Neuron (in vitro differentiated cells): ENCODE measurements around the gene RTN4.

Experiments used
- H2AFZ ChIP-seq: one replicate; pipeline ENCODE4 v1.6.1; 2013; ENCODE audit warnings: low read depth, mild to moderate bottlenecking, inconsistent platforms, low read length, moderate library complexity
- H3K27me3 ChIP-seq: one replicate; pipeline ENCODE4 v1.6.1; 2013; ENCODE audit warnings: low read length; ENCODE audit not compliant: insufficient read depth
- H3K36me3 ChIP-seq: one replicate; pipeline ENCODE4 v1.6.1; 2013; ENCODE audit warnings: low read length; ENCODE audit not compliant: insufficient read depth
- H3K4me1 ChIP-seq: one replicate; pipeline ENCODE4 v1.6.1; 2013; ENCODE audit warnings: low read length; ENCODE audit not compliant: insufficient read depth
- H3K4me3 ChIP-seq: 2 replicates; pipeline ENCODE4 v1.5.1; 2013; ENCODE audit warnings: mild to moderate bottlenecking, low read length, moderate library complexity
- H3K9me3 ChIP-seq: one replicate; pipeline ENCODE4 v1.6.1; 2013; ENCODE audit warnings: low read length

RTN4 gene

DNA sequence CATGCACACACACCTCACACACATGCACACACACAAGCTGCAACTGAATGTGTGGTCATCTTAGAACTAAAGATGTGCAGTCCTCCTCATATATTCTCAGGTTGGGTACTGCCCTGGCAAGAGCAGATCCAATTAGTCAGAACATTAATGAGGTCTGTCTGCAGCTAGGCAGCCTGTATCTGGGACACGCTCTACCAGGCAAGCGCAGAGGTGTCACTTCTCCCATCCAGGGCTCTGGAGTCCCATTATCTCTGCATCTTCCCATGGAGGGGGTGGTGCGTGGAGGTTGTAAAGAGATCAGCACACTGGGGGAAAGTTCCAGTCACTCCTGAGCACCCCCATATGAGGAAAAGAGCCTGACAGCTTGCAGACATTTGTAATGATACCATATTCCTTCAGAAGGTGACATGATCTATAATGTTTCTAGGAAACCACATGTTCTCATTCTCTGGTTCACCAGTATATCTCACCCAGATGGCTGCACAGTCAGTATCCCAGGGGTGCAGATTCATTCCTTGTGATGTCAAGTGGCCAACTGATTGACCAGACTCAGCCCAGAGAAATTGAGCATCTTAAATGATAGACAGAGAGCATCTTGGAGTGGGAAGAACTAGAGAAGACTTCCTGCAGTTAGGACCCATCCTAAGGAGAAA is 95.4 kb downstream of the RTN4 start:
- no peak overlapping the region for H2AFZ ChIP-seq
- H3K36me3 ChIP-seq, result no peaks in the 10 kb centered on the region
- H3K9me3 ChIP-seq, result no peaks in the 10 kb centered on the region
- no peaks in the 10 kb centered on the region for H3K27me3 ChIP-seq
- no peaks in the 10 kb centered on the region for H3K4me1 ChIP-seq
- no peak overlapping the region for H3K4me3 ChIP-seq

DNA sequence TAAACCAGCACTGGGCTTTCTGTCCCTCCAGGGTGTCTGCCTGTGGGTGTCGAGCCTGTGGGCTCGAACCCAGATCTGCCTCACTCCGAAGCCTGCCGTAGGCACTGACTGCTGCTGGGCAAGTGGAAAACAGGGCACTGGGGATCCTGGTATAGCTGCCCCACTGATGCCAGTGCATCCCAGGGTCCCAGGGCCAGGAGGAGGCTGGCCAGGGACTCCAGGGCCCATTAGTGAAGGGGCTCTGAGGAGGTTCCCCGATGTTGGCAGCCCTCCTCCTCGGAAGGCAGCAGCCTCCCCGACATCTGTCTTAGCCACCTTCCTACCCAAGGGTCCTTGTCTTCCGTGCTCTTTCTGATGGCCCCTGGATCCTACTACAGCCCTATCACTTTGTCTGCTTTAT is 96.1 kb downstream of the RTN4 start:
- Histone ChIP-seq H3K9me3 (no peaks in the 10 kb centered on the region), H2AFZ (no peak overlapping the region), H3K36me3 (no peaks in the 10 kb centered on the region), H3K4me3 (no peak overlapping the region), H3K27me3 (no peaks in the 10 kb centered on the region), H3K4me1 (no peaks in the 10 kb centered on the region)

DNA sequence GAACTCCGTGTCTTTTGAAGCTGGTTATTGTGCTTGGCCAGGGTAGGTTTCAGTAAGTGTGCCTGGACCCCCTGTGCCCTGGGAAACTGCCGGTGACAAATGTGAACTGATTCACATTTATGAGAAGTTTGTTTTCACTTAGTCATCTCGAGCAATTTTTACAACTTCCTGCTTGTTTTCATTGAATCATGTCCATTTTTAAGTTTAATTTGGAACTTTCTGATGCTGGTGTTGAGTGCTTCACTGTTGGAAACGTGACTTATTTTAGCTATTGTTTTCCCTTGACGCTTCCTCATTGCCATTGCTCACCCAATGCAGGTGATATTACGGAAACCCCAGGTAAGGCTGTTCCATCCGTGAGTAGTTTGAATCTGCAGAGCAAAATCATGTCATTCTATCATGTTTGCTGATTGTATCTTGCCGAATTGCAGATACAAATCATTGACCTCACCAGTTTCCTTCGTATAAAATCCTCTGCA is 97.2 kb downstream of the RTN4 start:
- no peaks in the 10 kb centered on the region for H3K4me1 ChIP-seq
- H3K27me3 ChIP-seq, result no peaks in the 10 kb centered on the region
- no peak overlapping the region for H2AFZ ChIP-seq
- no peaks in the 10 kb centered on the region for H3K36me3 ChIP-seq
- H3K4me3 ChIP-seq, result no peak overlapping the region
- no peaks in the 10 kb centered on the region for H3K9me3 ChIP-seq

- no peaks in the 10 kb centered on the region for H3K27me3 ChIP-seq
- H3K4me1 ChIP-seq, result peaks cover 5% of the 10 kb centered on the region
- no peak overlapping the region for H2AFZ ChIP-seq
- no peak overlapping the region for H3K4me3 ChIP-seq
- no peaks in the 10 kb centered on the region for H3K36me3 ChIP-seq
- H3K9me3 ChIP-seq, result no peaks in the 10 kb centered on the region
These were observed 97.8 kb downstream of the RTN4 start for GRCh38 chr2:54952425-54952824.

GRCh38 chr2:54950811-54951210 is 99.4 kb downstream of the RTN4 start:
- no peak overlapping the region for H3K4me3 ChIP-seq

GRCh38 chr2:54949431-54949830 is 100.8 kb downstream of the RTN4 start:
- no peak overlapping the region for H3K4me3 ChIP-seq
- no peaks in the 10 kb centered on the region for H3K36me3 ChIP-seq
- H3K27me3 ChIP-seq, result no peaks in the 10 kb centered on the region
- H2AFZ ChIP-seq, result no peak overlapping the region
- peaks cover 13% of the 10 kb centered on the region for H3K4me1 ChIP-seq
- no peaks in the 10 kb centered on the region for H3K9me3 ChIP-seq

More at GRCh38 chr2:54950811-54951210, 99.4 kb downstream of the RTN4 start:
- no peaks in the 10 kb centered on the region for H3K27me3 ChIP-seq
- H3K9me3 ChIP-seq, result no peaks in the 10 kb centered on the region
- peaks cover 10% of the 10 kb centered on the region for H3K4me1 ChIP-seq
- no peak overlapping the region for H2AFZ ChIP-seq
- no peaks in the 10 kb centered on the region for H3K36me3 ChIP-seq

- H2AFZ ChIP-seq, result no peak overlapping the region
- H3K36me3 ChIP-seq, result no peaks in the 10 kb centered on the region
- peaks cover 13% of the 10 kb centered on the region for H3K4me1 ChIP-seq
- H3K9me3 ChIP-seq, result peaks cover under 1% of the 10 kb centered on the region
- H3K4me3 ChIP-seq, result no peak overlapping the region
- H3K27me3 ChIP-seq, result no peaks in the 10 kb centered on the region
These were observed 102.1 kb downstream of the RTN4 start for GRCh38 chr2:54948120-54948519.

DNA sequence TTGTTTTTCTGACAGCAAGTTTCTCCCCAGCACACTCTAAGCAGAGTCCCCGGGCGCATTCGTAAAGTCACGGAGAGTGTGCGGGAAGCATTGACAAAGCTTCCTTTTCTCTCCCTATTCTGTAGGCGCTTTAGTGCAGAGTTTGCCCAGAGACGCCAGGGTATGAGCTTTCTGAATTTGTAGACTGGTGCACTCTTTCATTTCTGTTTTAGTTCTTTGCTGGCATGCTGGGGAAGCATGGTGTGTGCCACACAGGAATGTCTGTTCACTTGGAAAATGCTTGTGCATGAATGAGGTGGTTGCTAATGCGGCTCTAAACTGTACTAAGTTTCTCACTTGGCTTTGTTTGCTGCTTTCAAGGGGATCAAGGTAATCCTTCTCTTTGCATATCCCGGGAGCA is 102.6 kb downstream of the RTN4 start:
- Histone ChIP-seq H3K4me1 (peaks cover 13% of the 10 kb centered on the region), H3K36me3 (no peaks in the 10 kb centered on the region), H2AFZ (no peak overlapping the region), H3K4me3 (no peak overlapping the region), H3K9me3 (peaks cover 4% of the 10 kb centered on the region), H3K27me3 (no peaks in the 10 kb centered on the region)

GRCh38 chr2:54947136-54947535 is 103.1 kb downstream of the RTN4 start:
- Histone ChIP-seq H3K27me3 (no peaks in the 10 kb centered on the region), H3K36me3 (no peaks in the 10 kb centered on the region), H3K4me3 (no peak overlapping the region), H2AFZ (no peak overlapping the region), H3K4me1 (peaks cover 13% of the 10 kb centered on the region), H3K9me3 (peaks cover 4% of the 10 kb centered on the region)

GRCh38 chr2:54946220-54946805 is 103.9 kb downstream of the RTN4 start:
- H3K36me3 ChIP-seq, result no peaks in the 10 kb centered on the region
- H3K4me1 ChIP-seq, result peaks cover 15% of the 10 kb centered on the region
- no peaks in the 10 kb centered on the region for H3K27me3 ChIP-seq
- no peak overlapping the region for H3K4me3 ChIP-seq
- H3K9me3 ChIP-seq, result peaks cover 4% of the 10 kb centered on the region
- no peak overlapping the region for H2AFZ ChIP-seq

DNA sequence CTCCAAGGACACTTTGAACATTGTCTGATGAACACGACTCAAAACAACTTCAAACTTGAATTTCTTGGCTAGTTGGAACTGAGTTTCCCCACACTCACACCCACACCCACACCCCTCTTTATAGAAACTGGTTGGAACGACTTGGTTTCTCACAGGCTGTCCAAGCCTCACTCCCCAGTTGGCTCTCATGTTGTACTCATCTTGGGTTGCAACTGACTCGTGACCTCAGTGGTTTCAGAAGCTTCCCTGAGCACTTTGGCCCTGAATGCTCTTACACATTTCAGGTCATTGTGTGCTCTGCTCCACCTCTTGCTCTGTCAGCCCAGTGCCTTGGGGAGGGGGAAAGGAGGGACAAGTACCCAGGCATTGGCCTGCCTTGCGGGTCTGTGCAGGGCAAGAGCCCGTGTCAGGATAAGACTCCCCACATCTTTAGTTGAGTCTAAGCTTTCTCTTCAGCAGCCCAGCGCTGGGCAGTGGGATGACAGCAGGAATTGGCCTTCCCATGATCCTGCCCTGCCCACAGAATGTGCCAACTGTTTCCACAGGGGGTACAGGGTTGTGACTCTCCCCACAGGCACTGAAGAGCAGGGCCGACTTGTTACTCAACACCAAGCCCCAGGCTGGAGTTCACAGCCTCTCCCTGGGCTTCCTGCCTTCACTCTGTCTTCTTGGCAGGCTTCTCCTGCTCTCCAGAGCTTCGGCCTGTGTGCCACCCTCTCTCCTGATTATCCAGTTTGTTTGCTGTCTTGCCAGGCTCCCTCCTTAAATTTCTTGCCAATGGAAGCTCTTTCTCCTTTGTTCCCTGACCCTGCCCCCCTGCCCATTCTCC is 104.6 kb downstream of the RTN4 start:
- Histone ChIP-seq H2AFZ (no peak overlapping the region), H3K4me1 (peaks cover 18% of the 10 kb centered on the region), H3K36me3 (no peaks in the 10 kb centered on the region), H3K27me3 (no peaks in the 10 kb centered on the region), H3K9me3 (peaks cover 4% of the 10 kb centered on the region), H3K4me3 (no peak overlapping the region)

DNA sequence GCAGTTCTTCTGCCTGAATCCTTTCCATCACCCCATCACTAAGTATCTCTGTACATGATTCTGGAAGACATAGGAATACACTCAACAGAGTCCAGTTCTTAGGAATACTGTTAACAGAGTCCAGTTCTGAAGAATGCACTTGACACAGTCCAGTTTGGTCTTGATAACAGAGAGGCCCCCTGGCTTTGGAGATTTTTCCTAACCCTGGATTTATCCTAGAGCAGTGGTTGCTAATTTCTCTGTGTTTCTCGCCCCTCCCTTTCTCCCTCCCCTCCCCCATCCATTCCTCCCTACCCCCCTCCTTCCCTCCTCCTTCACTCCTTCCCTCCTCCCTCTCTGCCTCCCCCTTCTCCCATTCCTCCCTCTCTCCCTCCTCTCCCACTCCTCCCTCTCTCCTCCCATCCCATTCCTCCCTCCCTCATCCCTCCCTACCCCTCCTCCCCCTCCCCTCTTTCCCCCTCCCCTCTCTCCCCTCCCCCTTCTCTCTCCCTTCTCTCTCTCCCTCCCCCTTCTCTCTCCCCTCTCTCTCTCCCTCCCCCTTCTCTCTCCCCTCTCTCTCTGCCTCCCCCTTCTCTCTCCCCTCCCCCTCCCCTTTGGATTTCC is 105.4 kb downstream of the RTN4 start:
- Histone ChIP-seq H3K36me3 (no peaks in the 10 kb centered on the region), H2AFZ (no peak overlapping the region), H3K4me3 (no peak overlapping the region), H3K27me3 (no peaks in the 10 kb centered on the region), H3K9me3 (peaks cover 4% of the 10 kb centered on the region), H3K4me1 (peaks cover 18% of the 10 kb centered on the region)

DNA sequence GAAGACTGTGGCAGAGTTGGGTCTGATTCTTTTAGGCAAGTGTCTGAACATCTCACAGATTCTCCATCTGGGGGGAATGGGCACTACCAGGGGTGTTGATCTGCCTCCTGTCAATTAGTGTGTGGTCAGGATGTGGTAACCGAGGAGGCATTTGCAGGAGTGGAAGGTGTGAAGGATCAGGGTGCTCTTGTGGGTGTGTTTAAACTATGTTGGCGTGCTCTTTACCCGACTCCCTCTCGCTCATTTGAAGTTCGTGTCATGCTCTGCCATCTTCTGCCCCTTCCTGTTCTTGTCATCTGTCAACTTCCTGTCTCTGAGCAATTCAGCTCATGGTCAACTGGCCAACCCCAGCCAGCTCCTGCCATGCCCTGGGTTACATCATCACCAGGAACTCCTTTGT is 107.9 kb downstream of the RTN4 start:
- Histone ChIP-seq H2AFZ (no peak overlapping the region), H3K4me1 (peaks cover 12% of the 10 kb centered on the region), H3K4me3 (no peak overlapping the region), H3K27me3 (no peaks in the 10 kb centered on the region), H3K9me3 (peaks cover 6% of the 10 kb centered on the region), H3K36me3 (no peaks in the 10 kb centered on the region)
